MM.1S (cell line): Measurements from ENCODE around the gene BHLHA9.

Experiments
- EZH2phosphoT487 ChIP-seq: fragments of 300-600 bp; sonication (generic); IDR thresholded peaks from 2 replicates; pipeline ENCODE4 v1.6.1; 2018; ENCODE audit warnings: antibody characterized with exemption, low read length
- TF ChIP-seq, protein P1 (sequence below): fragments of 300-600 bp; sonication (generic); IDR thresholded peaks from 2 replicates; pipeline ENCODE4 v1.5.1; 2016; ENCODE audit warnings: antibody characterized with exemption, low read length, mixed read lengths

DNA sequence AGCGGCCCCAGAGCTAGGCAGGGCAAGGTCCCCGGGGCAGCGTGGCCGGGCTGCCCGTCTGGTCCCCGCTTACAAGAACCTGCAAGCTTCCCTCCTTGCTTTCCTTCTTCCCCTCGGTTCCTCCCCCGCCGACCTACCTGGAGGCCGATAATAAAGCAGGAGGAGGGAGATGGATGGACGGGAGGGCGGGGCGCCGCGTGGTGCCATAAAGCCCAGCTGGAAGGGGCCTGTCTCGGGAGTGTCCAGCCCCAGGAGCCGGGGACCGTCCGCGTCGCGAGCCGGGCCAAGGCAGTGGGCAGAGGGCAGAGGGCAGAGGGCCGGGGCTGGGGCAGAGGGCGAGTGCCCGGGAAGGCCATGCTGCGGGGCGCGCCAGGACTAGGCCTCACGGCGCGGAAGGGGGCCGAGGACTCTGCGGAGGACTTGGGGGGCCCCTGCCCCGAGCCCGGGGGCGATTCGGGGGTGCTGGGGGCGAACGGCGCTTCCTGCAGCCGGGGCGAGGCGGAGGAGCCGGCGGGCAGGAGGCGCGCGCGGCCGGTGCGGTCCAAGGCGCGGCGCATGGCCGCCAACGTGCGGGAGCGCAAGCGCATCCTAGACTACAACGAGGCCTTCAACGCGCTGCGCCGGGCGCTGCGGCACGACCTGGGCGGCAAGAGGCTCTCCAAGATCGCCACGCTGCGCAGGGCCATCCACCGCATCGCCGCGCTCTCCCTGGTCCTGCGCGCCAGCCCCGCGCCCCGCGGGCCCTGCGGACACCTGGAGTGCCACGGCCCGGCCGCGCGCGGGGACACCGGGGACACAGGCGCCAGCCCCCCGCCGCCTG is at the start of gene BHLHA9:
- no peak for TF ChIP-seq EZH2phosphoT487
- TF ChIP-seq, protein P1, sequence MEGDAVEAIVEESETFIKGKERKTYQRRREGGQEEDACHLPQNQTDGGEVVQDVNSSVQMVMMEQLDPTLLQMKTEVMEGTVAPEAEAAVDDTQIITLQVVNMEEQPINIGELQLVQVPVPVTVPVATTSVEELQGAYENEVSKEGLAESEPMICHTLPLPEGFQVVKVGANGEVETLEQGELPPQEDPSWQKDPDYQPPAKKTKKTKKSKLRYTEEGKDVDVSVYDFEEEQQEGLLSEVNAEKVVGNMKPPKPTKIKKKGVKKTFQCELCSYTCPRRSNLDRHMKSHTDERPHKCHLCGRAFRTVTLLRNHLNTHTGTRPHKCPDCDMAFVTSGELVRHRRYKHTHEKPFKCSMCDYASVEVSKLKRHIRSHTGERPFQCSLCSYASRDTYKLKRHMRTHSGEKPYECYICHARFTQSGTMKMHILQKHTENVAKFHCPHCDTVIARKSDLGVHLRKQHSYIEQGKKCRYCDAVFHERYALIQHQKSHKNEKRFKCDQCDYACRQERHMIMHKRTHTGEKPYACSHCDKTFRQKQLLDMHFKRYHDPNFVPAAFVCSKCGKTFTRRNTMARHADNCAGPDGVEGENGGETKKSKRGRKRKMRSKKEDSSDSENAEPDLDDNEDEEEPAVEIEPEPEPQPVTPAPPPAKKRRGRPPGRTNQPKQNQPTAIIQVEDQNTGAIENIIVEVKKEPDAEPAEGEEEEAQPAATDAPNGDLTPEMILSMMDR: no peak
